GM12873 (cell line): ENCODE results near the gene TKTL1.

Experiments
- TF ChIP-seq, protein P1 (sequence below): IDR thresholded peaks from 2 replicates; pipeline ENCODE4 v1.5.1; 2012; ENCODE audit warnings: low read depth, mild to moderate bottlenecking, moderate library complexity, low read length, control low read depth; ENCODE audit not compliant: insufficient read depth; ENCODE audit errors: missing control alignments

TKTL1 gene

GRCh38 chrX:154304846-154305245 lies 9.3 kb downstream of the TKTL1 start:
- TF ChIP-seq, protein P1, sequence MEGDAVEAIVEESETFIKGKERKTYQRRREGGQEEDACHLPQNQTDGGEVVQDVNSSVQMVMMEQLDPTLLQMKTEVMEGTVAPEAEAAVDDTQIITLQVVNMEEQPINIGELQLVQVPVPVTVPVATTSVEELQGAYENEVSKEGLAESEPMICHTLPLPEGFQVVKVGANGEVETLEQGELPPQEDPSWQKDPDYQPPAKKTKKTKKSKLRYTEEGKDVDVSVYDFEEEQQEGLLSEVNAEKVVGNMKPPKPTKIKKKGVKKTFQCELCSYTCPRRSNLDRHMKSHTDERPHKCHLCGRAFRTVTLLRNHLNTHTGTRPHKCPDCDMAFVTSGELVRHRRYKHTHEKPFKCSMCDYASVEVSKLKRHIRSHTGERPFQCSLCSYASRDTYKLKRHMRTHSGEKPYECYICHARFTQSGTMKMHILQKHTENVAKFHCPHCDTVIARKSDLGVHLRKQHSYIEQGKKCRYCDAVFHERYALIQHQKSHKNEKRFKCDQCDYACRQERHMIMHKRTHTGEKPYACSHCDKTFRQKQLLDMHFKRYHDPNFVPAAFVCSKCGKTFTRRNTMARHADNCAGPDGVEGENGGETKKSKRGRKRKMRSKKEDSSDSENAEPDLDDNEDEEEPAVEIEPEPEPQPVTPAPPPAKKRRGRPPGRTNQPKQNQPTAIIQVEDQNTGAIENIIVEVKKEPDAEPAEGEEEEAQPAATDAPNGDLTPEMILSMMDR = no peak

GRCh38 chrX:154305541-154306205 lies 10.1 kb downstream of the TKTL1 start:
- TF ChIP-seq, protein P1 = no peak

DNA sequence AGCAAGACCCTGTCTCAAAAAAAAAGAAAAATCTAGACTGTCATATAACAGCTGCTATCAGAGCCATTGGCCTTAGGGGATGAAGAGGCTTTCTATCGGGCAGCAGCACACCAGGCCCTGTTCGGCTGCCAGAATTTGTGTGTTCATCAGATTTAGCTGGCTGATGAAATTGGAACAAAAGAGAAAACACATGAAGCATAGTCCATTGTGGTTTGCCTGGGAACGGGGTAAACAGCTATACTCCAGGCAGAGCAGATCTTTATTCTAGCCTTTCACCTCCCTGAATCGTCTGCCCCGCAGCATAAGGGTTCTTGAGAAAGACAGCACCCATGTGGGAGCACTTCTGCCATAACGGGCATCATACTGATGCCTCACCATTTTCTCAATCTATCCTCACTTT lies 11.6 kb downstream of the TKTL1 start:
- TF ChIP-seq, protein P1 = no peak

- TF ChIP-seq, protein P1 = peak; percentile 83
Observed at GRCh38 chrX:154308108-154308946, 12.7 kb downstream of the TKTL1 start.

- TF ChIP-seq, protein P1 = no peak
Observed at GRCh38 chrX:154309041-154309775, 13.6 kb downstream of the TKTL1 start.

DNA sequence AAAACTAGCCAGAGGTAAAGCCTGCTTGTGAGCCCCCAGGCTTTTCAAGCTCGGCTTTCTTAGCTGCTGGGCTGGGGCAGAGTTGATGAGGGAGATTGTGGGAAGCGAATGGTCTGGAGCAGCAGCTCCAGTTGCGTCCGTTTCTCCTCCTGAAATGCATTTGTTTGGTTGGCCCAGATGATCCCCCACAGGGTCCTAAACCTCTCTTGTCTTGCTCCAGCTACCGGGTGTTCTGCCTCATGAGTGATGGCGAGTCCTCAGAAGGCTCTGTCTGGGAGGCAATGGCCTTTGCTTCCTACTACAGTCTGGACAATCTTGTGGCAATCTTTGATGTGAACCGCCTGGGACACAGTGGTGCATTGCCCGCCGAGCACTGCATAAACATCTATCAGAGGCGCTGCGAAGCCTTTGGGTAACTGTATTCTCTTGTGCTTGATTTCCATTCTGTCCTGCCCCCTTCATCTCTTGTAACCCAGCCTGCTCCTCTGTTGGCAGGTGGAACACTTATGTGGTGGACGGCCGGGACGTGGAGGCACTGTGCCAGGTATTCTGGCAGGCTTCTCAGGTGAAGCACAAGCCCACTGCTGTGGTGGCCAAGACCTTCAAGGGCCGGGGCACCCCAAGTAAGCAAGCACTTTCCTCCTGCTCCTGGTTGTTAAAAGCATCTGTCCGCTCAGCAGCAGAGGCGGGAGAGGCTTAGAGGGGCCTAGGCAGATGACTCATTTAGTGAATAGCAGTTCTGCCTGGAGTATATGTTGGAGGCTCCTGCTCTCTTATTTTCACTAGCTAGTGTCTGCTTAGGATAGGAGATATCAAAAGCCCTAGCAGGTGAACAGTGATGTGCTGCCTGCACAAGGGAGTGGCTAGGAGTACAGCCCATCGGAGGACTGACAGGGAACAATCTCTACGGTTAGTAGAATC lies 15.3 kb downstream of the TKTL1 start:
- TF ChIP-seq, protein P1 = no peak

DNA sequence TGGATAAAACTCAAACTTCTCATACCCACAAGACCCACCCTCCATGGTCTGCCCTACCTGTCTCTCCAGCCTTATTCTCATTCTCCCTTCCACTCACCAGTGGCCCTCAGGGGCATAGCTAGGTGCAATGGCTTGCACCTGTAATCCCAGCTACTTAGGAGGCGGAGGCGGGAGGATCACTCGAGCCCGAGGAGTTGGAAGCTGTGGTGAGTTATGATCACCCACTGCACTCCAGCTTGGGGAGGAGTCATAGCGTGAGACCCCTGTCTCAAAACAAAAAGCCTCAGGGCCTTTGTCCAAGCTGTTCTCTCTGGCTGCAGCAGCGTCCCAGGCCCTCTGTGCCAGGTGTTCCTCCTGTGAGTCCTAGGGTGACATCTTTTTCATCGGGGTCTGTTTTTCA lies 16.5 kb downstream of the TKTL1 start:
- TF ChIP-seq, protein P1 = no peak
